Measurements from ENCODE around the gene ATG16L1. TPM values are rescaled to one million over a fixed set of nuclear protein-coding genes. Genes with fewer than 3 reads are reported as not detected.

Gene ATG16L1
- total and polyA plus RNA-seq, 9 donors = 9.5 to 32.3 (median 20.0) TPM

DNA sequence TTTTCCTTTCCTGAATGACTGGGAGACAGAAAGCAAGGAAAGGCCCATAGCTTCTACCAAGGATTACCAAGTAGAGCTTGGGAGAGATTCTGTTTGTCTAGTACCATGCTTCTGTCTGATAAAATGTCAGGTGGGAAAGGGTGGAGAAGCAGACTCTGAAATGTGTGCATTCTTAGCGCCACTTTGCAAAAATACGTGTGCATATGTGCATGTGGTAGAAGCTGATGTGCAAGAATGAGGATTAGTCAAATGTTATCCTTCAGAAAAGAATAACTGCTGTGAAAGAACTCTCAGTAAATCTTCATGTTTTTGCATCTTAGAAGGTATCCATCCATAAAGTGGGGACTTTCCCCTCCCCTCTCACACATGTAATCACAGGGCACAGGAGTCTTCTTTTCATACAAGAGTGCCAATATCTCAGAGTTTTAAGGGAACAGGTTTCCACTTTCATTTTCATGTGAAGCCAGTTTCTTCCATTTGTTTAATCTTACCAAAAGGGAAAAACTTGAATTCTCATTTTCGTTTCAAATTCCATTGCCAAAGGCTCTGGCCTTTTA lies 87.4 kb downstream of the ATG16L1 start:
- no peaks in the 10 kb centered on the region for H3K36me3 ChIP-seq
- H3K27me3 ChIP-seq = no peaks in the 10 kb centered on the region
- TF ChIP-seq EP300 (IDR thresholded peaks at IDR 0.05) (no peak), POLR2A (IDR thresholded peaks at IDR 0.05) (no peak), CTCF (IDR thresholded peaks at IDR 0.05) (no peak)
- WGBS, 3 donors = 71 to 78% (median 74%) methylated on average over 3 of the region's 3 CpGs
- no peaks in the 10 kb centered on the region for H3K9me3 ChIP-seq
- H3K4me1 ChIP-seq (ENCODE audit: insufficient read depth) = no peaks in the 10 kb centered on the region
- DNase-seq = no peak
- H3K4me3 ChIP-seq = no peak overlapping the region
- H3K27ac ChIP-seq = no peak overlapping the region
- intact Hi-C loops (cut with DNase I) = no loop called here

DNA sequence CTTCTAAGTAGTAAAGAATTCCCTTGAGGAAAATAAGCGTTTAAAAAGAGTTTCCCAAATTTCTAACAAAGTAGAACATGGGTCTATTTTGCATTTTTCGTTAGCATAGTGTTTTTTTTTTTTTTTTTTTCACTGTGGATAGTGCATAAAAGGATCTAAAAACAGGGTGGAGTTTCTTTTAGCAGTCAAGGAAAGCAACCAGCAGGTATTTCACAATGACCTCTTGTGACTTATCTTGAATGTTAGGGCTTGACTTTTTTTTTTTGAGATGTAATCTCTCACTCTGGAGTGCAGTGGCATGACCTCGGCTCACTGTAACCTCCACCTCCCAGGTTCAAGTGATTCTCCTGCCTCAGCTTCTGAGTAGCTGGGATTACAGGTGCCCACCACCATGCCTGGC lies 88.0 kb downstream of the ATG16L1 start:
- Histone ChIP-seq H3K9me3 (no peaks in the 10 kb centered on the region), H3K4me1 (ENCODE audit: insufficient read depth) (no peaks in the 10 kb centered on the region), H3K27ac (no peak overlapping the region), H3K4me3 (no peak overlapping the region), H3K36me3 (no peaks in the 10 kb centered on the region), H3K27me3 (no peaks in the 10 kb centered on the region)
- DNase-seq = no peak
- 36 to 62% (median 62%) methylated on average over 3 of the region's 3 CpGs for WGBS, 3 donors
- intact Hi-C loops (cut with DNase I) = no loop called here
- TF ChIP-seq POLR2A (IDR thresholded peaks at IDR 0.05) (no peak), CTCF (IDR thresholded peaks at IDR 0.05) (no peak), EP300 (IDR thresholded peaks at IDR 0.05) (no peak)

DNA sequence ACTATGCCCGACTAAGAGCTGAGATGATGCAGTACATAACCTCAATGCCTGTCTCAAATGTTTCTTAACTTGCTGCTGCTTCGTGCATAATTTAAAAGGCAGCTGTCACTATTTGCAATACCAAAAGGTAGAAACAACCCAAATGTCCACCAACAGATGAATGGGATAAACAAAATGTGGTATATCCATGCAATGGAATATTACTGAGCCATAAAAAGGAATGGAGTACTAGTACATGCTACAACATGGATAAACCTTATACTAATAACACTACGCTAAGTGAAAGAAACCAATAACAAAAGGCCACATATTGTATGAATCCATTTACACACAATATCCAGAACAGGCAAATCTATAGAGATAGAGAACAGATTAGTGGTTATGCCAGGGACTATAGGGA lies 89.8 kb downstream of the ATG16L1 start:
- H3K9me3 ChIP-seq = no peaks in the 10 kb centered on the region
- DNase-seq = no peak
- H3K27me3 ChIP-seq = no peaks in the 10 kb centered on the region
- no peaks in the 10 kb centered on the region for H3K4me1 ChIP-seq (ENCODE audit: insufficient read depth)
- no peak overlapping the region for H3K4me3 ChIP-seq
- intact Hi-C loops (cut with DNase I) = no loop called here
- no peak overlapping the region for H3K27ac ChIP-seq
- TF ChIP-seq CTCF (IDR thresholded peaks at IDR 0.05) (no peak), POLR2A (IDR thresholded peaks at IDR 0.05) (no peak), EP300 (IDR thresholded peaks at IDR 0.05) (no peak)
- no peaks in the 10 kb centered on the region for H3K36me3 ChIP-seq
- 96 to 98% (median 97%) methylated on average over 3 of the region's 3 CpGs for WGBS, 3 donors

DNA sequence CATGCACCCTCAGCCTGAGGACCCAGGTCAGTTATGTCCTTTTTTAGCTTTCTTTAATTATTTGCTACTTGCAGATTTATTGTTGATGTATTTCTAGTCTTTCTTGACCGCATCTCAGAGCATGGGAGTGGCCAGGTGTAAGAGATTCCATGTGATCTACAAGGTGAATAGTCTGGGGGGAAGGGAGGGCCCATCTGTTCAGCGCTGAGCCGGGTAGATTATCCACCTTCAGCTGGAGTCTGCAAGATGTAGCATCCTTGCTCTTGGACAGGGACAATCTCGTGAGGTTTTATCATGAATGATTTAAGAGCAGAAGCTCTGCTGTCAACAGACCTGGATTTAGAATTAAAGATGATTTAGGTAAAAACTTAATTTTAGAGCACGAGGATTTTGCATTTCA lies 90.8 kb downstream of the ATG16L1 start:
- no peak overlapping the region for H3K27ac ChIP-seq
- H3K9me3 ChIP-seq = no peaks in the 10 kb centered on the region
- TF ChIP-seq EP300 (IDR thresholded peaks at IDR 0.05) (no peak), CTCF (IDR thresholded peaks at IDR 0.05) (no peak), POLR2A (IDR thresholded peaks at IDR 0.05) (no peak)
- H3K4me3 ChIP-seq = no peak overlapping the region
- intact Hi-C loops (cut with DNase I) = no loop called here
- WGBS, 3 donors = 68 to 75% (median 72%) methylated on average over 5 of the region's 5 CpGs
- peak in 1 of 5 donors; percentile 3 for DNase-seq
- H3K36me3 ChIP-seq = no peaks in the 10 kb centered on the region
- H3K4me1 ChIP-seq (ENCODE audit: insufficient read depth) = no peaks in the 10 kb centered on the region
- no peaks in the 10 kb centered on the region for H3K27me3 ChIP-seq

All from ovary (tissue), 9 donors.